WTC11 (cell line): Measurements from ENCODE around the gene DNAAF8.

ENCODE experiments used
- ATF2 ChIP-seq: sonication (generic); formaldehyde crosslinking; IDR thresholded peaks from 2 replicates; pipeline ENCODE4 v1.8.1; 2022; ENCODE audit warnings: low read depth, missing genetic modification reagents, borderline replicate concordance
- ELF4 ChIP-seq: sonication (generic); formaldehyde crosslinking; IDR thresholded peaks from 2 replicates; pipeline ENCODE4 v1.8.1; 2022; ENCODE audit warnings: low read depth, mild to moderate bottlenecking, moderate library complexity, missing genetic modification reagents
- FOXK1 ChIP-seq: sonication (generic); formaldehyde crosslinking; IDR thresholded peaks from 2 replicates; pipeline ENCODE4 v1.8.0; 2022; ENCODE audit warnings: mild to moderate bottlenecking, moderate library complexity, missing genetic modification reagents
- FOXP1 ChIP-seq: sonication (generic); formaldehyde crosslinking; IDR thresholded peaks from 2 replicates; pipeline ENCODE4 v1.8.0; 2022; ENCODE audit warnings: missing genetic modification reagents, mild to moderate bottlenecking, moderate library complexity, borderline replicate concordance
- FOXP4 ChIP-seq: sonication (generic); formaldehyde crosslinking; IDR thresholded peaks from 2 replicates; pipeline ENCODE4 v1.8.0; 2022; ENCODE audit warnings: mild to moderate bottlenecking, missing genetic modification reagents
- IRF1 ChIP-seq: sonication (generic); formaldehyde crosslinking; IDR thresholded peaks from 2 replicates; pipeline ENCODE4 v1.8.0; 2023; ENCODE audit warnings: missing genetic modification reagents
- TP53 ChIP-seq: sonication (generic); formaldehyde crosslinking; IDR thresholded peaks from 2 replicates; pipeline ENCODE4 v1.8.1; 2023; ENCODE audit warnings: mild to moderate bottlenecking, missing genetic modification reagents
- ZNF121 ChIP-seq: sonication (generic); formaldehyde crosslinking; IDR thresholded peaks from 2 replicates; pipeline ENCODE4 v1.8.0; 2023; ENCODE audit warnings: missing genetic modification reagents
- ZSCAN18 ChIP-seq: fragments of 250-450 bp; sonication (Bioruptor Pico); IDR thresholded peaks from 2 replicates; pipeline ENCODE4 v2.1.2; 2022; ENCODE audit warnings: mild to moderate bottlenecking, moderate library complexity
- TF ChIP-seq, protein P1 (sequence below): fragments of 200-600 bp; IDR thresholded peaks from 2 replicates; pipeline ENCODE4 v1.8.0; 2022; ENCODE audit warnings: antibody characterized with exemption
- TF ChIP-seq, protein P2 (sequence below): sonication (generic); formaldehyde crosslinking; IDR thresholded peaks from 2 replicates; pipeline ENCODE4 v1.8.1; 2023; ENCODE audit warnings: mild to moderate bottlenecking, moderate library complexity, missing genetic modification reagents
- TF ChIP-seq, protein P3 (sequence below): sonication (generic); formaldehyde crosslinking; IDR thresholded peaks from 2 replicates; pipeline ENCODE4 v1.8.0; 2022; ENCODE audit warnings: mild to moderate bottlenecking, missing genetic modification reagents
- TF ChIP-seq, protein P4 (sequence below): sonication (generic); formaldehyde crosslinking; IDR thresholded peaks from 2 replicates; pipeline ENCODE4 v1.8.1; 2022; ENCODE audit warnings: low read depth, mild to moderate bottlenecking, moderate library complexity, missing genetic modification reagents, borderline replicate concordance

GRCh38 chr16:4788910-4789309 is 54.6 kb downstream of the DNAAF8 start:
- TF ChIP-seq, protein P1, sequence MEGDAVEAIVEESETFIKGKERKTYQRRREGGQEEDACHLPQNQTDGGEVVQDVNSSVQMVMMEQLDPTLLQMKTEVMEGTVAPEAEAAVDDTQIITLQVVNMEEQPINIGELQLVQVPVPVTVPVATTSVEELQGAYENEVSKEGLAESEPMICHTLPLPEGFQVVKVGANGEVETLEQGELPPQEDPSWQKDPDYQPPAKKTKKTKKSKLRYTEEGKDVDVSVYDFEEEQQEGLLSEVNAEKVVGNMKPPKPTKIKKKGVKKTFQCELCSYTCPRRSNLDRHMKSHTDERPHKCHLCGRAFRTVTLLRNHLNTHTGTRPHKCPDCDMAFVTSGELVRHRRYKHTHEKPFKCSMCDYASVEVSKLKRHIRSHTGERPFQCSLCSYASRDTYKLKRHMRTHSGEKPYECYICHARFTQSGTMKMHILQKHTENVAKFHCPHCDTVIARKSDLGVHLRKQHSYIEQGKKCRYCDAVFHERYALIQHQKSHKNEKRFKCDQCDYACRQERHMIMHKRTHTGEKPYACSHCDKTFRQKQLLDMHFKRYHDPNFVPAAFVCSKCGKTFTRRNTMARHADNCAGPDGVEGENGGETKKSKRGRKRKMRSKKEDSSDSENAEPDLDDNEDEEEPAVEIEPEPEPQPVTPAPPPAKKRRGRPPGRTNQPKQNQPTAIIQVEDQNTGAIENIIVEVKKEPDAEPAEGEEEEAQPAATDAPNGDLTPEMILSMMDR: no peak
- TF ChIP-seq ATF2 (CRISPR knock-in tag): no peak
- TF ChIP-seq, protein P2, sequence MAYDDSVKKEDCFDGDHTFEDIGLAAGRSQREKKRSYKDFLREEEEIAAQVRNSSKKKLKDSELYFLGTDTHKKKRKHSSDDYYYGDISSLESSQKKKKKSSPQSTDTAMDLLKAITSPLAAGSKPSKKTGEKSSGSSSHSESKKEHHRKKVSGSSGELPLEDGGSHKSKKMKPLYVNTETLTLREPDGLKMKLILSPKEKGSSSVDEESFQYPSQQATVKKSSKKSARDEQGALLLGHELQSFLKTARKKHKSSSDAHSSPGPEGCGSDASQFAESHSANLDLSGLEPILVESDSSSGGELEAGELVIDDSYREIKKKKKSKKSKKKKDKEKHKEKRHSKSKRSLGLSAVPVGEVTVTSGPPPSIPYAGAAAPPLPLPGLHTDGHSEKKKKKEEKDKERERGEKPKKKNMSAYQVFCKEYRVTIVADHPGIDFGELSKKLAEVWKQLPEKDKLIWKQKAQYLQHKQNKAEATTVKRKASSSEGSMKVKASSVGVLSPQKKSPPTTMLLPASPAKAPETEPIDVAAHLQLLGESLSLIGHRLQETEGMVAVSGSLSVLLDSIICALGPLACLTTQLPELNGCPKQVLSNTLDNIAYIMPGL (CRISPR knock-in tag): no peak
- no peak for TF ChIP-seq TP53 (CRISPR knock-in tag)
- no peak for TF ChIP-seq ELF4 (CRISPR knock-in tag)
- no peak for TF ChIP-seq FOXP4
- TF ChIP-seq, protein P3, sequence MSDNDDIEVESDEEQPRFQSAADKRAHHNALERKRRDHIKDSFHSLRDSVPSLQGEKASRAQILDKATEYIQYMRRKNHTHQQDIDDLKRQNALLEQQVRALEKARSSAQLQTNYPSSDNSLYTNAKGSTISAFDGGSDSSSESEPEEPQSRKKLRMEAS (CRISPR knock-in tag): no peak
- no peak for TF ChIP-seq ZSCAN18 (CRISPR knock-in tag)
- TF ChIP-seq FOXK1 (CRISPR knock-in tag): no peak
- no peak for TF ChIP-seq IRF1 (CRISPR knock-in tag)
- no peak for TF ChIP-seq FOXP1 (CRISPR knock-in tag)
- TF ChIP-seq, protein P4, sequence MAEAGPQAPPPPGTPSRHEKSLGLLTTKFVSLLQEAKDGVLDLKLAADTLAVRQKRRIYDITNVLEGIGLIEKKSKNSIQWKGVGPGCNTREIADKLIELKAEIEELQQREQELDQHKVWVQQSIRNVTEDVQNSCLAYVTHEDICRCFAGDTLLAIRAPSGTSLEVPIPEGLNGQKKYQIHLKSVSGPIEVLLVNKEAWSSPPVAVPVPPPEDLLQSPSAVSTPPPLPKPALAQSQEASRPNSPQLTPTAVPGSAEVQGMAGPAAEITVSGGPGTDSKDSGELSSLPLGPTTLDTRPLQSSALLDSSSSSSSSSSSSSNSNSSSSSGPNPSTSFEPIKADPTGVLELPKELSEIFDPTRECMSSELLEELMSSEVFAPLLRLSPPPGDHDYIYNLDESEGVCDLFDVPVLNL (CRISPR knock-in tag): no peak
- TF ChIP-seq ZNF121 (CRISPR knock-in tag): no peak
